NCI-H2029 (cell line): ENCODE measurements around the gene TFF2.
A peak's percentile ranks its signal among the peaks of the same experiment; 100 is the strongest.

Experiments
- DNase-seq: peaks from one replicate; lab custom pipeline; 2025; lab: John Stamatoyannopoulos, UW

Gene TFF2

DNA sequence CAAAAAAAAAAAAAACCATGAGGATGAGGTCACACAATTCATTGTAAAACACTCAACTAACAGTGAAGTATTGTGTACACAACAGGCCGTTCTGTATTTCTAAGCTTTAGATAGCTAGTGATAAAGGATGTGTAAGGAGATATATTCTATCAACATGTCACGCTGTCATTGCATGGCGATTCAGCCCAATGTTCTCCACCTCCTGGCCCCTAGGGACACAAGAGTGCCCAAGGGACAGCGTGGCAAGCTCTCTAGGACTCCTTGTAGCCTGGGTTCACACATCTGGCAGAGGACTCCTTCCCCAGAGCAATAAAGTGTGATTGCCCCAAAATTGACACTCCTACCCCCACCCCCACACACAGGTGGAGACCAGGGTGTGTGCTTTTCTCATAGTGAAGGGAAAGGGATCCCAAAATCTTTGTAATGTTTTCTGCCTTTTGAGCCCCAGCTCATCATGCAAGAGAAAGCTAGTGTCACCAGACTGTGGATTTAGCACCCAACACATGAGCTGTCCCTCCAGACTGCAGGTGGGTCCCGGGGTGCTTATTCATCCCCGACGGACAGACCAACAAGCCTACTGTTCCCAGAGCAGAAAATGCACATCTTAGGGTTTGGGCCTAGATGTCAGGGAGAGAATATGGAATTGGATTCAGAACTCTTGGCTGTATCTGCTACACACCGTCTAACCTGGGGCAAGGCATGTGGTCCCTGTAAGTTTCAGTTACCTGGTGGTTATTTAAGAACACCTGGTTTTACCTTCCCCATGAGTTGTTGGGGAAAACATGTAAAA lies 33.6 kb upstream of the TFF2 start:
- DNase-seq, result peak; percentile 91

DNA sequence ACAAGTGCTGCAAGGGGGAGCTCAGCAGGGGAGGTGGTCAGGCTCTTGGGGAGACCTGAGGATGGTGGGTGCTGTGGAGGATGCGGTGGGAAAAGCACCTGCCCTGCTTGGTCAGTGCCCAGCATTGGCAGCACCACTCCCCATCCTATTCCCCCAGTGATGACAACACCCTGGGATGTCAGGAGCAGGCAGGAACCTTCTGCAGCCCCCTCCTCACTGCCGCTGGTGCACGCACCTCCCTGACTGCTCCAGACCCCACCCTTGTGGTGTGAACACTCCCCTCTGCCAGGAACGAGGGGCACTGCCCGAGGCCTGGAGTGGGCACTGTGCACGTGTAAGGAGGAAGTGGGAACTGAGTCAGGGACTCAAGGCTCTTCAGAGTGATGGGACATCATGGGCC lies 32.5 kb upstream of the TFF2 start:
- DNase-seq, result no peak

DNA sequence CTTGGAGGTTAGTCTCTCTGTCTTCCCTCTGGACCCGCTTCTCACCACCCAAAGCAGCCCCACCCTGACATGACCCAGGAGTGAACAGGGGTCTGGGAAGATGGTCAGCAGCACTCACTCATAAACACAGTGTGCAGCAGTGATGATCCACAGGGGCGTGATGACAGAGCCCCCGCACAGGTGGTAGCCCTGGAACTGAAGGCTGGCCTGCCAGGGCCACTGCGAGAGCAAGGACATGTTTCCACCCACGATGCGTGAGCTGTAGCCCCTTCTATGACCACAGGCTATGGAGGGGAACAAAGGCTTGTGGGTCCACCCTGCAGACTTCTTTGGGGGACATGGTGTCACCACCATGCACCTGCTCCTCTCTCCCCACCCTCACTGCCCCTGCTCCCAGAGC lies 32.1 kb upstream of the TFF2 start:
- no peak for DNase-seq

DNA sequence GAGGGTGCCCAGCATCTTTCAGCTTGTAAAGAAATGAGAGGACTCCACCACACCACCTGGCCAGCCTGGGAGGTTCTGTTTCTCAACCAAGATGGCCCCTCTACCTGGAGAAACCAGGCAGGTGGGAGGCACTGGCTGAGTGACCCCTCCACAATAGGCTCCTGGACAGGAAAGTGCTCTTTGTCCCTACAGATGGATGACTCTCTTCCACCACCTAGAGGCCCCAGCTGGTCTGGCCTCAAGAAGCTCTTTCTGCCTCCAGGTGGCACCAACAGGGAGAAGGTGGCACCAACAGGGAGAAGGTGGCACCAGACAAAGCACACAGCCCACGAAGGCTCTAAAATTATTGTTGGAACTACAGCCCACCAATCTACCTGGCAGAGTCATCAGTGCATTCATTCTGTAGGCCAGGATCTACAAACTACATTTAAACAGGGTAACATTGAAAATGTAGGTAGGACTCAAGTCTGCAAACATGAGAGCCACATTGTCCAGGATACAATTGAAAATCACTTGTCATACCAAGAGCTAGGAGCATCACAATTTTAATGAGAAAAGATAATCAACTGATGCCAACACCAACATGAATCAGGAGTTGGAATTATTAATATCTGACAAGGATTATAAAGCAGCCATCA lies 30.7 kb upstream of the TFF2 start:
- peak; percentile 67 for DNase-seq

DNA sequence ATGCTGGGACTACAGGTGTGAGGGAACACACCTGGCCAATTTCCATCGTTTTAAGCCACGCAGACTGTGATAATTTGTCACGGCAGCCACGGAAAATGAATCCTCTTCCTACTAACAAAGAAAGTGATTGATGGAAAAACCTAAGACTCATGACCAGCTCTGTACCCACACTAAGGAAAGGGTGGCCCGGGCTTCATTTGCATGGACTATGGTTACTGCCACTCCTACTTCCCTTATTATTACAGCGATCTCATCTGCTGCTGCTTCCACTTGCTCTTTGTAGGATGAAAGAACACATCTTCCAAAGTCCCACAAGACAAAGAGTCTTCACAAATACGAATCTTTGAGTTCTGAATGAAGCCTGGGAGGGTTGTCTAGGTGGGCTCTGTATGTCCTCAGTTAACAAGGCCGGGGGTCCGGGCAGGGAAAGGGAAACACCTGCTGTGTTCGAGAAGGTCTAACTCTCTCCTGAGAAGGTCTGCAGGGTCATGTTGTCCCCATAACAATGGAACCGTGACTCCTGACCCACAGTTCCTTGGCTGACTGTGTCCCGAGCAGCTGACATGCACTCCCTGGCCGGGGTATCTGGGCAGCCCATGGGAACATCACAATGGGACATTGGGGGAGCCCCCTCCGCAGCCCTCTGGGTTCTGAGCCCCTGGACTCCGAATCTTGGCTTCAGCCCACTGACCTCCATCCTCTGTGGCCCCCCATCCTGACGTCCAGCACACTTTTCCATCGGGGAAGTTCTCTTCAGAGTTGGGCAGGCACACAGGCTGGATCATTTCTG lies 28.8 kb upstream of the TFF2 start:
- DNase-seq, result no peak

DNA sequence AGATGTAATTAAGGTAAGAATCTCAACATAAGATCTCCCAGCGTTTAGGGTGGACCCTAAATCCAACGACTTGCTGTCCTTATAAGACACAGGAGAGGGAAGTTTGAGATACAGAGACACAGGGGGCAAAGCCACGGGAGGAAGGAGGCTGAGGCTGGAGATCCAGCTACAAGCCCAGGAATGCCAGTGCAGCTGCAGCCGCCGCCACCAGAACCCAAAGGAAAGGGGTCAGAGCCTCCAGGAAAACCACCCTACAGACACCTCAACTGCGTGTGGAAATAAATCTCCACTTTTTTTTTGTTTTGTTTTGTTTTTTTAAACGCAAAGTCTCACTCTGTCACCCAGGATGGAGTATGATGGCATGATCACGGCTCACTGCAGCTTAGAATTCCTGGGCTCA lies 27.6 kb upstream of the TFF2 start:
- DNase-seq, result no peak

DNA sequence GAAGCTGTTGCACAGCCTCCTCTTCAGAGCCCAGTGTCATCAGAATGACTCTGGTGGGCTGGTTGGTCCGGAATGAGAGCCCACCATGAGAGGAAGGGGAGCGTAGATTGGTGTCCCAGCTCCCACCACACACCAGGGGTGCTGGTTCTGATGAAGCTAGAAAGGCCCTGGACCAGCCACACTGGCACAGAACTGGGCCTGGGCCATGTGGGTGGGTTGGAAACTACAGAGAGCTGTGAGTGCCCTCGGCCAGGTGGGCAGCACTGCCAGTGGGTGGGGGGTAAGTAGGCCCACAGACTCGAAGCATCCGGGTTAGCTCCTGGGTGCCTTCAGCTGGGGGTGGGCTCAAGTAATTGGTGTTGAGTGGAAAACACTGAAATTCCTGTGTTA lies 27.2 kb upstream of the TFF2 start:
- DNase-seq, result no peak

DNA sequence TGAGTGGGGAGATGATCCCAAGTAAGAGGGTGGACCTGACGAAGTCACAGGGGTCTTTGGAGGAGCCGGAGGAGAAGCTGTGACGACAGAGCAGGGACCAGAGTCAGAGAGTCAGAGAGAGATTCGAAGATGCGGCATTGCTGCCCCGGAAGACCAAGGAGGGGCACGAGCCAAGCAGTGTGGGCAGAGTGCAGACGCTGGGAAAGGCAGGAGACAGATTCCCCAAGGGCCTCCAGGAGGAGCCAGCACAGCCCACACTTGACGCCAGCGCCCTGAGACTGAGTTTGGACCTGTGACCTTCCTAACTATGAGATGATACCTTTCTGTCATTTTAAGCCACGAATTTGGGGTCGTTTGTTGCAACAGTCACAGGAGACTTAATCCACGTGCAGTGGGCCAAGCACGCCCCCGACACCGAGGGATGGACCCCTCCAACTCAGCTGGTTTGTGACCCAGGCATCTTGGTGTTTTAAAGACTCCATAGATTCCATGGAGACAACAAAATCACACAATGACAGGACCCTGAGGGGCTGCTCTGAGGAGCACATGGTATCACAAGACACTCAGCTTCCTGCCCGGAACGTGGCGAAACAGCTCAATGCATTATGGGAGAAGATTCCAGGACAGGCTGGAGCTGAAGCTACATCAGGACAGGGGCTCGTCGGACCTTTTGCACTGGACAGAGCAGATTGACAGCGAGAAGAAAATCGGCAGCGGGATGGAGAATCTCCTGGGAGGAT lies 26.6 kb upstream of the TFF2 start:
- DNase-seq, result no peak

DNA sequence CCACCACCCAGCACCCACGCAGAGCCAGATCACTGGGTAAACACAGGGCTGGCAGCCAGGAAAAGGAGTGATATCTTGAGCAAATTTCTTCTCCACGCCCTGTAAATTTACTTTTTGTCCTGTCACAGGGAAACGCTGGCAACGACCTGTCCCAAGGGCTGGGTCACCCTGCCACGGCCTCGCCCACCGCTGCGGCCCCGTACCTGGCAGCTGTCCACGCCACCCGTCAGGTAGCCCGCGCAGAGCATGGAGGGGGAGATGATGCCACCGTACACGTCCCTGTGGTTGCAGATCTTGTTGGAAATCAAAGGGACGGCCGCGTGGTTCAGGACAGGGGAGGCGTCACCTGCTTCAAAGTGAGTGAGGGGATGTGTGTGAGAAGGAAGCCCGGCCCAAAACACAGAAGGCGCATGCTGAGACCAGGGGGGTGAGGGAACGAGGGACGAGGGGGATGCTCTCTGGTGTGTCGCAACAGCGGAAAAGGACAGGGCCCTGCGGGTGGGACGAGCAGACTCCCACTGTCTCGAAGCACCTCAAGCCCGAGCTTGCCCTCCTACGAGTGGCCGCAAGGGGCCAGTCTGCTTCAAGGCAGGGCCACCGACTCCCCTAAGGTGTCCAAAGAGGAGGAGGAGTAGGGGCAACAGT lies 25.7 kb upstream of the TFF2 start:
- no peak for DNase-seq

DNA sequence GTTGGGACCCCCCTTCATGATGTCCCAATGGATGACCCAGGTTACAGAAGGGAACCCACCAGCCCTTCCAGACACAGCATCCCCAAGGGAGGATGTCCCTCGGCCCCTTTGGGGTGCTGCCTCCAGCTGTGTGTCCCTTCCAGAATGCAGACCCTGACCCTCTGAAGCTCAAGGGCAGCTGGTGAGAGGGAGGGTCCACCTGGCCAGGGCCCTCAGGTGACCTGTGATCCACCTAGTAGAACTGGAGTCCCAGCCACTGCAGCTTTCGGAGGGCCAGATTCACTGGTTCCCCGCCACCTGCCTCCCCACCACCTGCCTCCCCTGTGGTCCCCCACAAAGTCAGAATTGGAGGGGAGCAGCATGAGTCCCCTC lies 25.2 kb upstream of the TFF2 start:
- DNase-seq, result no peak

DNA sequence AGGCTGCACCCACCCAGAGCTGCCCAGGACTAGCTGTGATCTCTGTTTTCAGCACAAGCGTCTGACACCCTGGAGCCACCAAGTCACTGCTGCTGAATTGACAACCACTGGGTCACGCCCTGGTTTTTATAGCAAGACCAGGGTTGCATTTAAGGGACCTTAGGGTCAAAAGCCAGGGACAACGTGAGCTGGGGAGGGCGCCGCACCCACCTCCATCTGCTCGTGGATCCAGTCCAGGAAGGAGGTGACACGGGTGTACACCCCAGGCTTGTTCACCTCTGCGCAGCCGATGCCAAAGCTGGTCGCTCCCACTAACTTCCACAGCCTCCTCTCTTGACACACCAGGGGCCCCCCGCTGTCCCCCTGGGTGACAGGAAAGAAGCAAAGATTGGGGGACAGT lies 24.7 kb upstream of the TFF2 start:
- DNase-seq, result no peak

DNA sequence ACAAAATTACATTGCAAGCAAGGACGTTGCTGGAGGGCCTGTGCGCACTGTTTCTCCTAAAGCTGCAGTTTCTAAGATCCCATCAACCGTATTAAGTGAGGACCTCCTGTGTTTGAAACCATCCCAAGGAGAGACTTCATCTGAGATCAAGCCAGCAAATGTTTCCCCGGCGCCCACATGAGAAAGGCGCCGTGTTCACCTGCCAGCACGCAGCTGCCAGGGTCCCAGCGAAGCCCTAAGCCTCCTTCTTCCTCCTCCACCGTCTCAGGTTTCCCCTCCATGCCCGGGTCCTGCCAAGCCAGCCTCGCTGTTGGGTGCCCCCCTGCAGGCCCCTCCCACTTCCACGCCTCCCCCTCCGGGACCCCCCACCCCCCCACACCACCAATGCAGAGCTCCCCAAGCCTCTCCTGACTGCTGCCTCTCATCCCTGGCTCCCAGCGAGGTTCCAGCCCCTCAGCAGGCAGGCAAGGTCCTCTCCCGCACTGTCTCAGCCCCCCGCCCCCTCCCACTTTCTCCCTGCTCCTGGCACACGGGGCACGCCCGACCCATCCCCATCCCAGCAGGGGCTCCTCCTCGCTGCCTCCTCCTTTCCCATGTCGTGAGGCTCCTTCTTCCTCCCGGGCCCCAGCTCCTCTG lies 24.2 kb upstream of the TFF2 start:
- DNase-seq, result no peak

DNA sequence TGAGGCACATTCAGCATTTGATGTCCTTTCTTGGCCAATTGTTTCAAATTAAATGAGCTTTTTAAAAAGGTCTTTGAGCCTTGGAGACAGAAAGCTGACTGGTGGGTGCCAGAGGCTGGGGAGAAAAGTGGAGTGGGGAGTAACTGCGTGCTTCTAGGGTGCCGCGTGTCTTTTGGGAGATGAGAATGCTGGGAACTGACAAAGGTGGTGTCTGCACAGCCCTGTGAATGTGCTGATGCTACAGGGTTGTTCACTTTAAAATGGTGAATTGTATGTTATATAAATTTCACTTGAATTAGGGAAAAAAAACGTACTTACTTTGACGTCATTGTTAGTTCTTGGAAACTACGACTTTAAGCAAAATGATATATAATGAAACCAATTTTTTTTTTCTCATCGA lies 23.7 kb upstream of the TFF2 start:
- no peak for DNase-seq

DNA sequence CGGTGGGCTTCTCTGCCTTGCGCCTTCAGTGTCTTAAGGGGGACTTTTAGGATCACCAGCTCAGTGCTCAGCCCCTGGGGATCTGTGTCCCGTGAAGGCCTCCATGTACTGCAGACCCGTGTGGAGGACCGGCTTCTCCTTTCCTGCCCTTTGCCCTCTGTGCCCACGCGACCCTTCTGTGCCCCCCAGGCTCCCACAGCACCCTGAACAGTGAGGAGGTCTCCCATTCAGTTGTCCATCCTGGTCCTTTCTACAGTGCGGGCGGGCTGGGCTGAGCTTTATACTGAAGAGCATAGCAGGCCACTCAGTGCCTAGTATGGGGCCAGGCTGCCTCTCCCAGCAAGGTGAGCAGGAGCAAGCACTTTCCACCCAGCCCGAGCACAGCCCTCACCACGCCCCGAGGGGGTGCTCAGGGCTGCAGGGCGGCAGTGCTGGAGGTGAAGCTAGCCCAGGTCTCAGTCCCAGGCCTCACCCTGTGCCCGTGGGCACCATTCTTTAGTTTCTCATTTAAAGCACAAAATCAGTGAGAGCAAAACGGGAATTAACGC lies 23.2 kb upstream of the TFF2 start:
- no peak for DNase-seq

DNA sequence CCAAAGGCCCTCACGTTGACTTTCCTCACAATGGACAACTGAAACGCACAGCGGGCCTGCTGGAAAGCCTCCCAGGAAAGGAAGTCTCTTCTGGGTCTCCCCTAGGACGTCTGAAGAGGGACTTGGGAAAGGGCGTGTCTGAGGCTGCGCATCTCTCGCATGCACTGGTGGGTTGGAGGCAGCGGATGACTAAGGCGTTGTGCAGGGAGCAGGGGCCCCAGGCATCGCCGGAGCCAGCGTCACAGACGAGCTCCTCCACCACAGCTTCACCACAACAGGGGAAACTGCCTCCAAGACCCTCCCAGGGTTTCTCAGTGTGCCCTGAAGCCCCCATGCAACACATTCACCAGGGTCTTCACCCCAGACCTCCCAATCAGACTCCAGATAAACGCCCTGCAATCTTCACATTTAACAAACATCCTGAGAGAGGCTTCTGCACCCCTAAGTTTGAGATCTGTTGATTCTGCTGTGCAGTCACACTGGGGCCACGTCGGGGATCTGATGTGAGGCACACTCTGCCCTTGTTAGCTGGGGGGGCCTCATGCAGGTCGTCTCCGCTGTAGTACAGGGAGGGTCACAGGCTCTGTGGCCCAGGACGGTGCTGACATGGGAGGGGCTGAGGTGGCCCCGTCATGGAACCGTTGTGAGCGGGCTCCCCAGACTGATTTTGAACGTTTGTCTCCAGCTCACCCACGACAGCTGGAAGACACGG lies 22.6 kb upstream of the TFF2 start:
- no peak for DNase-seq

DNA sequence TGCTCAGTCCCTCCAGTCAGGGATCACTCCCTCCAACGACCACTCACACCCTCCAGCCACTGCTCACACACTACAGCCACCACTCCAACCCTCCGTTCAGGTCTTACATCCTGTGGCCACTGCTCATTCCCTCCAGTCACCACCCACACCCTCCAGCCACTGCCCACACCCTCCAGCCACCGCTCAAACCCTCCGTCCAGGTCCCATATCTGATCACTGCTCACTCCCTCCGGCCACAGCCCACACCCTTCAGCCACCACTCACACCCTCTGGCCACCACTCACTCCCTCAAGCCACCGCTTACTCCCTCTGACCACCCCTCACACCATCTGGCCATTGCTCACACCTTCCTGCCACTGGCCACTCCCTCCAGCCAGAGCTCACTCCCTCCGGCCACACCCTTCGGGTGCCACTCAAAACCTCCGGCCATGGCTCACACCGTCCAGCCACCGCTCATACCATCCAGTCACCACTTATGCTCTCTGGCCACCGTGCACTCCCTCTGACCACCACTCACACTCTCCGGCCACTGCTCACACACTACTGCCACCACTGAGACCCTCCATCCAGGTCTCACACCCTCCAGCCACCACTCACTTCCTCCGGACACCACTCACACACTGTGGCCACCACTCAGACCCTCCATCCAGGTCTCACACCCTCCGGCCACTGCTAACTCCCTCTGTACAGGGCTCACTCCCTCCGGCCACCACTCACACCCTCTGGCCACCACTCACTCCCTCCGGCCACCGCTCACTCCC lies 20.3 kb upstream of the TFF2 start:
- no peak for DNase-seq

DNA sequence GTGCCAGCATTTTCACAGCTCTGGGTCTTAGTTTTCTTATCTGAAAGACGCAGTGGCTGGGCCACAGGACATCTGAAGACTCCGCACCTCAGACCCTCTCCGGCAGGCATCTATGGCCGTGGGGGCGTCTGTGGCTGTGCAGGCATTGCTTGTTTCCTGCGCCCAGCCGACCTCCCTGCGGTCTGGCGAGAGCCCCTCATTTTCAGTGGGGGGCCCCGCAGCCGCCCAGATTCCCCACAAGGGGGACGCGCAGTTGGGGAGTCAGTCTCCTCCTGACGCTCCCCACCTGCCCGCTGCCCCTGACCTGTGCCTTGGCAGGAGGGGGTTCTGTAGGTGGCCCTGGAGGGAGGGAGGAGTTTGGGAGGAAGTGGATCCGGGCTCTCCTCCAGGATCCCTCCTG lies 19.0 kb upstream of the TFF2 start:
- DNase-seq, result no peak

DNA sequence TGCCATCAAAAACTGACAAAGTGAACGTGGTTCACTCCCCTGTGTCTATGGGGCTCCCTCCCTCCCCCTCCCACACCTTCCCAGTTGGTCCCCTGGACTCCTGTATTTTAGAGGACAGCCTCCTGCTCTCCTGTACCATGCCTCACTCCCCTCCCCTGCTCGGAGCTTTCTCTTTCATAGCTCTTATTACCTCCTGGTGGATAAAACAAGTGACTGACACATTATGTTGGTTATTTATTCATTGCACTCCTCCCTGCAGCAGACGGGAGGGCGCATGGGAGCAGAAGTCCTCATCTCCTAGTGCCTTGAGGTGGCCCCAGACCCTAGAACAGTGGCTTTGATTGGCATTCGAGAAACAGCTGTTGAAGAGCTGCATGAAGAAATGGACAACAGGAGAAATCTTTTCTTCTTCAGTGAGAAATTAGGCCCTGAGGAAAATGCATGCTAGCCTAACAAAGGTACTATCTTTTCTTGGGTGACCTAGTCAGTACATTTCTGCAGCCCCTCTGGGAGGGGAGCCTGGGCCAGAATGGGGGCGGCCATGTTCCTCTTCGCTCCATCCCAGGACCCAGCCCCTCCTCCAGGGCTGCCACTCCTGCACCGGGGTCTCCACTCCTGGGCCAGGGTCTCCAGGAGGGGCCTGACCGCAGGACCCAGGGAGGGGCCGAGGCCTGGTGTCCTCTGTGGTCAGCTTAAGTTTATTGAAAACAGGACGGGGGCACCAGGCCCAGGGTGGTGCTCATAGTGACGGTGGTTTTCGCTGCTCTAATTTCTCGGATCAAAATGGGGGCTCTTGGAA lies 16.8 kb upstream of the TFF2 start:
- DNase-seq, result no peak
